Measurements from ENCODE around the gene CERS2. TPM values are rescaled to one million over a fixed set of nuclear protein-coding genes. Genes with fewer than 3 reads are reported as not detected.

CERS2 gene
- total RNA-seq (2021; fragmentation: NEBNext Ultra II Directional; extraction: Animal tissue kit (Norgen Biotek cat#: 25700)) = 100 to 1,000 TPM; 189 to 305 (median 255) TPM
- long read RNA-seq, transcript CERS2-201 (11 exons, 2,544 nt) = minor isoform, 11 of 241 reads
- long read RNA-seq, transcript CERS2-205 (11 exons, 2,505 nt) = major isoform, 182 of 241 reads
- long read RNA-seq, partial matches to known transcripts = 19 of 241 reads
- long read RNA-seq, other reads (novel, unspliced or antisense) = 28 of 241 reads

GRCh38 chr1:150974580-150975478 lies at the start of gene CERS2:
Gene CERS2 (minus strand): TSS chr1:150974835. CDS start chr1:150969090, 5,745 bp downstream.
- Mint-ChIP-seq H3K4me1 (ENCODE audit: low read depth) (peaks cover 58% of the 10 kb centered on the region), H3K36me3 (ENCODE audit: low read depth) (no peaks in the 10 kb centered on the region), H3K27ac (peak within 1 kb of the TSS; percentile 73), H3K27me3 (ENCODE audit: insufficient read depth) (peaks cover 5% of the 10 kb centered on the region; the same call in 1 of the 2 replicates), H3K4me3 (peak within 1 kb of the TSS; percentile 91), H3K9me3 (no peaks in the 10 kb centered on the region)
- DNase-seq = peak; percentile 72
- TF ChIP-seq CTCF (IDR thresholded peaks at IDR 0.05) = no peak

- peak overlapping the region; percentile 12 for H3K27ac Mint-ChIP-seq
- no peaks in the 10 kb centered on the region for H3K27me3 Mint-ChIP-seq (ENCODE audit: insufficient read depth)
- H3K4me3 Mint-ChIP-seq = no peak overlapping the region
- H3K36me3 Mint-ChIP-seq (ENCODE audit: low read depth) = peaks cover 5% of the 10 kb centered on the region; the same call in 1 of the 2 replicates
- no peak for DNase-seq
- peaks cover 29% of the 10 kb centered on the region for H3K4me1 Mint-ChIP-seq (ENCODE audit: low read depth)
- no peak for TF ChIP-seq CTCF (IDR thresholded peaks at IDR 0.05)
- H3K9me3 Mint-ChIP-seq = no peaks in the 10 kb centered on the region
These were observed 38.9 kb upstream of the CERS2 start for GRCh38 chr1:151013518-151013917.

GRCh38 chr1:151012684-151013471 lies 38.2 kb upstream of the CERS2 start:
- Mint-ChIP-seq H3K27ac (peak overlapping the region; percentile 12; the same call in 1 of the 2 replicates), H3K36me3 (ENCODE audit: low read depth) (peaks cover 5% of the 10 kb centered on the region; the same call in 1 of the 2 replicates), H3K9me3 (no peaks in the 10 kb centered on the region), H3K27me3 (ENCODE audit: insufficient read depth) (no peaks in the 10 kb centered on the region), H3K4me1 (ENCODE audit: low read depth) (peaks cover 34% of the 10 kb centered on the region), H3K4me3 (no peak overlapping the region)
- no peak for DNase-seq
- TF ChIP-seq CTCF (IDR thresholded peaks at IDR 0.05) = no peak

- DNase-seq = no peak
- no peak for TF ChIP-seq CTCF (IDR thresholded peaks at IDR 0.05)
- Mint-ChIP-seq H3K4me3 (no peak overlapping the region), H3K9me3 (no peaks in the 10 kb centered on the region), H3K4me1 (ENCODE audit: low read depth) (peaks cover 49% of the 10 kb centered on the region), H3K36me3 (ENCODE audit: low read depth) (peaks cover 5% of the 10 kb centered on the region; the same call in 1 of the 2 replicates), H3K27me3 (ENCODE audit: insufficient read depth) (peaks cover 2% of the 10 kb centered on the region), H3K27ac (no peak overlapping the region)
These were observed 36.7 kb upstream of the CERS2 start for GRCh38 chr1:151011154-151011850.

- Mint-ChIP-seq H3K36me3 (ENCODE audit: low read depth) (peaks cover 5% of the 10 kb centered on the region; the same call in 1 of the 2 replicates), H3K9me3 (no peaks in the 10 kb centered on the region), H3K27ac (no peak overlapping the region), H3K27me3 (ENCODE audit: insufficient read depth) (peaks cover 2% of the 10 kb centered on the region), H3K4me1 (ENCODE audit: low read depth) (peaks cover 59% of the 10 kb centered on the region), H3K4me3 (no peak overlapping the region)
- no peak for TF ChIP-seq CTCF (IDR thresholded peaks at IDR 0.05)
- no peak for DNase-seq
These were observed 35.7 kb upstream of the CERS2 start for GRCh38 chr1:151010346-151010726.

All from HFFc6 (cell line).